ENCODE measurements around the gene CCDC28B. TPM values are rescaled to one million over a fixed set of nuclear protein-coding genes. Genes with fewer than 3 reads are reported as not detected.

Gene CCDC28B
- total RNA-seq, 1 donor from 2014 or later = 30.3 TPM

- no peak for DNase-seq
Observed at GRCh38 chr1:32195531-32195930, 4.9 kb upstream of the CCDC28B start.

DNA sequence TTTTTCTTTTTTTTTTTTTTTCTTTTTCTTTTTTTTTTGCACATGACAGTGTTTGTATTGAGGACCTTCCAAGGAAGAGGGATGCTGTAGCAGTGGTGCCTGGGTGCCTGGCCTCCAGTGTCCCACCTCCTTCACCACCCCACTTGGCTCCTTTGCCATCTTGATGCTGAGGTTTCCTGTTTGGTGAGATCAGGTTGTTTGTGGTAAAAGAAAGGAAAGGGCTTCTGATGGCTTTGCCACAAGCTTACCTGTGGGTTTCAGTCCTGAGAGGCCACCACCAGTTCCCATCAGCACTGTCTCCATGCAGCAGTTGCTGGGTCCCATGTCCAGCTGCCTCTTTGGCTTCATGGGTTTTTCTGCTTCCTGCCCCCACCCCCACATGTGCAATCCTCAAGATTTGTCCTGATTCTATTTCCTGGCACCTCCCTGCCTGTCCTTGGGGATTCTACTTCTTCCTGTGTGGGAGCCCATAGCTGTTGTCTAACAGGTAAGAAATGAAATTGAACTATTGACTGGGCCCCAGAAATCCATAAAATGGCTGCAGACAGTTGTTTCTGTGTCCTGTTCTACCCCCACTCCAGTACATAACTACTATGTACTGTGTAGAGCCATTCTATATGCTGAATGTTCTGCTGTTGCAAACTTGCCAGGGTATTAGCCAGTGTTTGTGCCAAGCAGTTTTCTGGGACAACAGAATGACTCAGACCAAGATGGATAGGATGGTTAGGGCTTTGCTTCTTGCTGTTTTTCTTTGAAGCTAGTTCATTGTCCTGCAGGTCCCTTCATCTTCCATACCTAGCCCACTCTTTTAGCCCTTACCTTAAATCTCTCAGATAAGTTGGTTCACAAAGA is 4.2 kb upstream of the CCDC28B start:
- no peak for DNase-seq

- DNase-seq = no peak
Observed at GRCh38 chr1:32197074-32197473, 3.3 kb upstream of the CCDC28B start.

- DNase-seq = no peak
Observed at GRCh38 chr1:32197837-32198236, 2.6 kb upstream of the CCDC28B start.

GRCh38 chr1:32198237-32199042 is 2.0 kb upstream of the CCDC28B start:
- DNase-seq = no peak

DNA sequence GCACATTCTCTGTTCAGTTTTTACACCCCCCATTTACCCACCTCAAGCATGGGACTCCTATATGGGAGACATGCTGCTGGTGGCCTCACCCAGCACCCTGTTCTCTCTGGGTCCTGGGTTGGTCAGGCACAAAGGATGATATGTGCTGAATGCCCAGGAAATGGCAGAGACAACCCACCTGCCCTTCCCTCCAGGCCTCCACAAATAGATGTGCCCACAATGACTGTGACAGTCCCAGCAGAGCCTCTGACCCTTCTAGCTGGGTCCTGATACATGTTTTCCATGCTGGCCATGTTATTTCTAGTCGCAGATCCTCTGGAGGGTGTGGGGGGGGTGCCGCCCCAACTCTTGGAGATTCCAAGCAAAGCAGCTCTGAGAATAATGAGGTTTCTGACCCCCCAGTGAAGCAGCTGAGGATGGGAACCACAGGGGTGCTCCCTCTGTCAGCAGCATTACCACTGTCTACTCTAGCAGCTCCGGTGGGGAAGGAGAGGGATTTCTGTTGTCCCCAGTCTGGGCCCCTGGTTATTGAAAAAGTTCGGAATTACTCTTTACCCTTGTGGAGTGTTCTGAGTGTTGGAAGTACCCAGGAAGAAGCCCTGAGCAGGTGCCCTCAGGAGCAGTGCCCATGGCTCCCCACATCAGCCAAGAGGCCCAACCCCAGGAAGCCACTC is 1.2 kb upstream of the CCDC28B start:
- no peak for DNase-seq

GRCh38 chr1:32199717-32200072 is 700 bp upstream of the CCDC28B start:
- peak; percentile 59 for DNase-seq

GRCh38 chr1:32201011-32201855 is 838 bp downstream of the CCDC28B start:
- DNase-seq = peak; percentile 79

DNA sequence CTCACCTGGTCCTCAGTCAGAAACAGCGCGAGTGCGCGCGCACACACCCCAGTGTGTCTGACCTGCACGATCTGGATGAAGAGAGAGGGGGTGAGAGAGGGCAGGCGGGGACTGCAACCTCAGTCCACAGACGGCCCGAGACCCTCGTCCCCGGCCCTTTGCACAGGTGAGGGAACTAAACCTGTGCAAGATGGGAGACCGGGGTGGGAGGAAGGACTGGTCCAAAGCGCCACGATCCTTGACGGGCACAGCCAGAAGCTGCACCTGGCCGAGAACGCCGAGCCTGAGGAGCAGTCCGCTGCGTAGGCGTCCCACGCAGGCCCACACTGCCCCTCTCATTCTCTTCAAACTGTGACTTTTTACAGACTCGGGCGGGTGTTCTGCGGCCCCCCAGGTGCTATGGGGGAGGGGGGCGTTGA is 4.6 kb downstream of the CCDC28B start:
- DNase-seq = no peak

- DNase-seq = peak; percentile 94
Observed at GRCh38 chr1:32205401-32206370, 5.3 kb downstream of the CCDC28B start, which contains the start of gene IQCC. IQCC (plus strand) TSS chr1:32205671; CDS start chr1:32205682, 11 bp downstream.

- DNase-seq = no peak
Observed at GRCh38 chr1:32208469-32208868, 8.1 kb downstream of the CCDC28B start.

GRCh38 chr1:32208891-32209328 is 8.5 kb downstream of the CCDC28B start, which contains the start of gene DCDC2B:
DCDC2B (plus strand) TSS chr1:32209089; CDS start chr1:32209094, 5 bp downstream.
- DNase-seq = peak; percentile 87

GRCh38 chr1:32215629-32216480 is 15.5 kb downstream of the CCDC28B start:
- DNase-seq = peak; percentile 73

GRCh38 chr1:32216566-32216965 is 16.2 kb downstream of the CCDC28B start:
- no peak for DNase-seq

- DNase-seq = no peak
Observed at GRCh38 chr1:32219022-32219421, 18.6 kb downstream of the CCDC28B start.

- no peak for DNase-seq
Observed at GRCh38 chr1:32220746-32221580, 20.6 kb downstream of the CCDC28B start.

- no peak for DNase-seq
Observed at GRCh38 chr1:32221581-32221979, 21.2 kb downstream of the CCDC28B start.

Data from tongue (tissue), 2 donors.